Coronary artery (tissue), 2 donors: ENCODE data around the gene LLGL2.
"Not testable (repeated sequence)": the region's sequence is repeated elsewhere in the genome, so short reads cannot be mapped to it uniquely, and the experiment has no call there.

Experiments used
- DNase-seq: peaks from one replicate; pipeline ENCODE4 v3.0.0-alpha.2; 2017; ENCODE audit warnings: low spot score
- H3K27ac ChIP-seq, 2 donors: fragments of 200-600 bp; sonication (generic); one replicate each; pipeline ENCODE4 v1.5.1; 2016 to 2019
- H3K4me3 ChIP-seq: fragments of 200-600 bp; sonication (generic); 2 replicates; pipeline ENCODE4 v1.5.1; 2016; ENCODE audit warnings: mild to moderate bottlenecking, moderate library complexity
- CTCF ChIP-seq: fragments of 200-600 bp; sonication (generic); IDR thresholded peaks from one replicate; pipeline ENCODE4 v1.5.1; 2019; ENCODE audit warnings: antibody characterized with exemption

The LLGL2 gene

GRCh38 chr17:75524970-75525805 lies at the start of gene LLGL2:
LLGL2 (plus strand) TSS chr17:75525697; CDS start chr17:75543427, 17,730 bp downstream.
- Histone ChIP-seq H3K4me3 (peak within 1 kb of the TSS; percentile 83), H3K27ac (peak within 1 kb of the TSS; percentile 36 to 85)
- peak; percentile 19 for TF ChIP-seq CTCF
- DNase-seq = no peak

GRCh38 chr17:75475851-75476250 lies 49.6 kb upstream of the LLGL2 start:
- peak overlapping the region; percentile 66 to 87 for H3K27ac ChIP-seq
- DNase-seq = no peak
- TF ChIP-seq CTCF = no peak
- peak overlapping the region; percentile 47 for H3K4me3 ChIP-seq

GRCh38 chr17:75476271-75476671 lies 49.2 kb upstream of the LLGL2 start:
- TF ChIP-seq CTCF = no peak
- Histone ChIP-seq H3K4me3 (peak overlapping the region; percentile 47), H3K27ac (peak overlapping the region; percentile 66 to 87)
- no peak for DNase-seq

- Histone ChIP-seq H3K27ac (peak overlapping the region; percentile 66 to 87), H3K4me3 (peak overlapping the region; percentile 47)
- DNase-seq = no peak
- TF ChIP-seq CTCF = no peak
Observed at GRCh38 chr17:75476752-75477489, 48.6 kb upstream of the LLGL2 start.

- DNase-seq, H3K4me3 ChIP-seq: not testable (repeated sequence)
- H3K27ac ChIP-seq = peak overlapping the region; percentile 66 to 87
Observed at GRCh38 chr17:75477490-75477862, 48.0 kb upstream of the LLGL2 start.

GRCh38 chr17:75478508-75478907 lies 47.0 kb upstream of the LLGL2 start:
- TF ChIP-seq CTCF = no peak
- no peak overlapping the region for H3K4me3 ChIP-seq
- no peak overlapping the region for H3K27ac ChIP-seq
- no peak for DNase-seq

GRCh38 chr17:75480281-75480680 lies 45.2 kb upstream of the LLGL2 start:
- no peak for DNase-seq
- no peak overlapping the region for H3K27ac ChIP-seq
- H3K4me3 ChIP-seq = no peak overlapping the region

More at GRCh38 chr17:75480281-75480680, 45.2 kb upstream of the LLGL2 start:
- TF ChIP-seq CTCF = no peak
